Esophagus muscularis mucosa (tissue), 3 donors: Measurements from ENCODE around the gene TNFAIP2.

Source experiments
- CTCF ChIP-seq, 3 experiments: fragments of 200-600 bp in 2 of 3; fragments of 450-650 bp in 1 of 3; sonication (generic) in 2 of 3; IDR thresholded peaks; one replicate each; pipeline ENCODE4 v1.5.1; 2017 to 2019; ENCODE audit warnings: antibody characterized with exemption in 3 of 3, mild to moderate bottlenecking in 2 of 3, moderate library complexity in 1 of 3
- POLR2A ChIP-seq: fragments of 450-650 bp; IDR thresholded peaks from one replicate; pipeline ENCODE4 v1.6.1; 2017; ENCODE audit warnings: antibody characterized with exemption, moderate library complexity, mild to moderate bottlenecking, low read depth

GRCh38 chr14:103081951-103082350 lies 41.3 kb upstream of the TNFAIP2 start:
- TF ChIP-seq CTCF (IDR thresholded peaks at IDR 0.05) (no peak), POLR2A (no peak)
